ENCODE results near the gene TPPP2. TPM values are rescaled to one million over a fixed set of nuclear protein-coding genes. Genes with fewer than 3 reads are reported as not detected.

TPPP2 gene
- total RNA-seq, 1 donor from 2014 or later = not detected

- TF ChIP-seq CTCF (IDR thresholded peaks at IDR 0.05; ENCODE audit: unreplicated experiment) = no peak
- Mint-ChIP-seq H3K4me1 (peaks cover 22% of the 10 kb centered on the region), H3K4me3 (no peak overlapping the region), H3K27me3 (ENCODE audit: low read depth) (no peaks in the 10 kb centered on the region), H3K27ac (no peak overlapping the region), H3K9me3 (no peaks in the 10 kb centered on the region), H3K36me3 (no peaks in the 10 kb centered on the region)
- DNase-seq (ENCODE audit: low spot score in 2 of 2, unreplicated experiment in 2 of 2) = no peak
Measured at GRCh38 chr14:21059842-21060613, 30.0 kb downstream of the TPPP2 start.

GRCh38 chr14:21060614-21061346 is 30.8 kb downstream of the TPPP2 start:
- Mint-ChIP-seq H3K27me3 (ENCODE audit: low read depth) (no peaks in the 10 kb centered on the region), H3K27ac (no peak overlapping the region), H3K9me3 (no peaks in the 10 kb centered on the region), H3K4me1 (peaks cover 17% of the 10 kb centered on the region), H3K4me3 (no peak overlapping the region), H3K36me3 (no peaks in the 10 kb centered on the region)
- DNase-seq (ENCODE audit: low spot score in 2 of 2, unreplicated experiment in 2 of 2) = no peak
- no peak for TF ChIP-seq CTCF (IDR thresholded peaks at IDR 0.05; ENCODE audit: unreplicated experiment)

DNA sequence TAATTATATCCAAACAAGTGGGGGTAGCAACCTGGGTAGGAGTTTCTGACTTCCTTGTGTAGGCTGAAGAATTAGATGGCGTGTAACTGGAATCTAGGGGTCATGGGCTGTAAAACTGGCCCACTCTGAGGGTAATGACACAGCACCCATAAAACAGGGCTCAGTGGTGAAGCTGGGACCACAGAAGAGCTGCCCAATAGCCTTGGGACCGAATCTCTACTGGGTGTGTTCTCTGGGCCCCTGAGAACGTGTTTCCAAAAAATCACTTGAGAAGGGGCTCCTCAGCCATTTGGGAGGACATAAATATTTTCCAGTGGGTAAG is 31.3 kb downstream of the TPPP2 start:
- peaks cover 15% of the 10 kb centered on the region for H3K4me1 Mint-ChIP-seq
- no peaks in the 10 kb centered on the region for H3K36me3 Mint-ChIP-seq

GRCh38 chr14:21063479-21063878 is 33.5 kb downstream of the TPPP2 start:
- Mint-ChIP-seq H3K27ac (no peak overlapping the region), H3K9me3 (no peaks in the 10 kb centered on the region), H3K4me3 (no peak overlapping the region), H3K4me1 (peaks cover 13% of the 10 kb centered on the region), H3K27me3 (ENCODE audit: low read depth) (peaks cover under 1% of the 10 kb centered on the region), H3K36me3 (no peaks in the 10 kb centered on the region)
- no peak for DNase-seq (ENCODE audit: low spot score in 2 of 2, unreplicated experiment in 2 of 2)
- TF ChIP-seq CTCF (IDR thresholded peaks at IDR 0.05; ENCODE audit: unreplicated experiment) = no peak

More for the DNA sequence above, 31.3 kb downstream of the TPPP2 start:
- TF ChIP-seq CTCF (IDR thresholded peaks at IDR 0.05; ENCODE audit: unreplicated experiment) = no peak
- H3K27me3 Mint-ChIP-seq (ENCODE audit: low read depth) = no peaks in the 10 kb centered on the region
- no peak for DNase-seq (ENCODE audit: low spot score in 2 of 2, unreplicated experiment in 2 of 2)
- H3K9me3 Mint-ChIP-seq = no peaks in the 10 kb centered on the region
- H3K4me3 Mint-ChIP-seq = no peak overlapping the region
- no peak overlapping the region for H3K27ac Mint-ChIP-seq

DNA sequence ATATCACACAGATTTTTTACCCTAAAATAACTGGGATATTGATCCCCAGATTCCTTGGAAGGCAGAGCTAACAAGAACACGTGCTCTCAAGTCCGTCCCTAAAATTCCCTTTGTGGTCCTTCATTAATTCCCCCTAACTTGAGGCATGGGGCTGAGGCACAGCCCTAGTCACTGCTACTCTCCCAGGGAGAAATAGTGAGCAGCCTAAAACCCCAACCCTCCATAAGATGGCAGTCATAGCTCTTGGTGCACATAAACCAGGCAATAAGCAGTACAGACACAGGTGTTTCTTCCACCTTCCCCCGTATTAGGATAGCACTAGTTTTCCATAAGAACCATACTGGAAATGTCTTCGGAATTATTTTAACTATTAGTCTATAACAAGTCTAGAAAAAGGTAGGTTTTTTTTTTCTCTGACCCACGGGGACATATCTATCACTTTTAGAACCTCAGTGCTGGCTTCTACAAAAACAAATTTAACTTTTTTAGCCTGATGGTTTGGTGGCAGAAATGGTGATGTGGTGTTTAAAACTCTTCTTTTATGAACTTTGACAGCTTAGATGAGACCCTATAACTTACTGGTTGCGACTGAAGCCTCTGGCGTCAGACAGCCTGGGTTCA is 37.0 kb downstream of the TPPP2 start:
- no peak for TF ChIP-seq CTCF (IDR thresholded peaks at IDR 0.05; ENCODE audit: unreplicated experiment)
- peaks cover 28% of the 10 kb centered on the region for H3K4me1 Mint-ChIP-seq
- H3K4me3 Mint-ChIP-seq = no peak overlapping the region
- no peaks in the 10 kb centered on the region for H3K9me3 Mint-ChIP-seq
- H3K27me3 Mint-ChIP-seq (ENCODE audit: low read depth) = peaks cover 7% of the 10 kb centered on the region
- no peak for DNase-seq (ENCODE audit: low spot score in 2 of 2, unreplicated experiment in 2 of 2)
- H3K36me3 Mint-ChIP-seq = no peaks in the 10 kb centered on the region
- H3K27ac Mint-ChIP-seq = no peak overlapping the region

Measured in mesothelial cell of epicardium (in vitro differentiated cells).